GM12878 (cell line): ENCODE results near the gene ZNF768. TPM values are rescaled to one million over a fixed set of nuclear protein-coding genes. Genes with fewer than 3 reads are reported as not detected.

Experiments
- ATAC-seq: fragments of 200-7000 bp; cut with Tn5 transposase; 3 replicates; pipeline ENCODE4 v1.9.1; 2020; ENCODE audit warnings: mild to moderate bottlenecking, moderate library complexity
- BruUV-seq: library from RNA; stranded (reverse); fragments of 400-500 nt; replicated peaks from 2 replicates; lab custom pipeline; 2021; lab: Mats Ljungman, UMichigan
- CTCF ChIA-PET: fragments of 300-600 bp; sonication (Branson Sonifier 250); formaldehyde crosslinking; extraction: SDS; loops from one replicate; lab custom pipeline; 2021; ENCODE audit warnings: inconsistent platforms; lab: Yijun Ruan, JAX
- POLR2A ChIA-PET: fragments of 350-600 bp; formaldehyde crosslinking; extraction: SDS; loops from one replicate; lab custom pipeline; 2021; ENCODE audit warnings: inconsistent platforms; lab: Charles Lee
- RAD21 ChIA-PET: fragments of 300-600 bp; sonication (Branson Sonifier 250); formaldehyde crosslinking; loops from one replicate; lab custom pipeline; 2023; ENCODE audit warnings: antibody characterized with exemption; ENCODE audit not compliant: unreplicated experiment; lab: Charles Lee
- SMC1A ChIA-PET: fragments of 300-600 bp; sonication (Branson Sonifier 250); formaldehyde crosslinking; loops from one replicate; lab custom pipeline; 2023; ENCODE audit not compliant: unreplicated experiment, uncharacterized antibody; lab: Charles Lee
- DNase-seq: peaks from one replicate; pipeline ENCODE4 v3.0.0-alpha.2; 2011; ENCODE audit warnings: low read depth, low spot score
- FAIRE-seq: peaks from 3 replicates; lab custom pipeline; 2011; peaks lifted over from hg19 to GRCh38; lab: Jason Lieb, UNC
- H2AFZ ChIP-seq: 2 replicates; pipeline ENCODE4 v1.6.0; 2011; ENCODE audit warnings: low read depth, low read length, control low read depth; ENCODE audit not compliant: control insufficient read depth
- H3K27ac ChIP-seq: 2 replicates; pipeline ENCODE4 v1.5.1; 2011; ENCODE audit warnings: control low read depth; ENCODE audit not compliant: control insufficient read depth, insufficient read depth
- H3K27me3 ChIP-seq, 2 experiments: replicated peaks in 1 of 2; 2 replicates each; pipeline versions ENCODE4 v1.6.0 to v1.6.1; 2011; ENCODE audit warnings: low read length in 1 of 2; ENCODE audit not compliant: control insufficient read depth in 2 of 2, insufficient read depth in 2 of 2
- H3K36me3 ChIP-seq, 2 experiments: 2 replicates each; pipeline ENCODE4 v1.5.1; 2011; ENCODE audit warnings: low read length in 1 of 2; ENCODE audit not compliant: control insufficient read depth in 2 of 2, insufficient read depth in 2 of 2
- H3K4me1 ChIP-seq: 2 replicates; pipeline ENCODE4 v1.6.1; 2011; ENCODE audit warnings: mild to moderate bottlenecking, low read length, moderate library complexity, mixed read lengths; ENCODE audit not compliant: control insufficient read depth, insufficient read depth
- H3K4me2 ChIP-seq: 2 replicates; pipeline ENCODE4 v1.6.0; 2011; ENCODE audit warnings: control low read depth; ENCODE audit not compliant: control insufficient read depth, insufficient read depth
- H3K4me3 ChIP-seq: fragments of 200-600 bp; sonication (generic); 2 replicates; pipeline ENCODE4 v1.5.1; 2016
- H3K79me2 ChIP-seq: 2 replicates; pipeline ENCODE4 v1.6.0; 2011; ENCODE audit warnings: low read length; ENCODE audit not compliant: control insufficient read depth, insufficient read depth
- H3K9ac ChIP-seq: 2 replicates; pipeline ENCODE4 v1.8.0; 2011; ENCODE audit warnings: low read length, control low read depth, mixed read lengths; ENCODE audit not compliant: control insufficient read depth, insufficient read depth
- H3K9me3 ChIP-seq: replicated peaks from 3 replicates; pipeline ENCODE4 v1.5.1; 2011; ENCODE audit warnings: mild to moderate bottlenecking, low read length; ENCODE audit not compliant: control insufficient read depth, insufficient read depth
- H4K20me1 ChIP-seq: 2 replicates; pipeline ENCODE4 v1.6.0; 2011; ENCODE audit not compliant: control insufficient read depth, insufficient read depth
- ASH2L ChIP-seq: fragments of 300-600, 200-600 bp; sonication (generic); IDR thresholded peaks from 2 replicates; pipeline ENCODE4 v1.6.1; 2017; ENCODE audit warnings: low read depth, mild to moderate bottlenecking, borderline replicate concordance
- BHLHE40 ChIP-seq, 2 experiments: fragments of 450-650 bp in 1 of 2; IDR thresholded peaks; 2 replicates each; pipeline ENCODE4 v1.6.1; 2011 to 2017; ENCODE audit warnings: low read depth in 2 of 2, borderline replicate concordance in 1 of 2, improper control_type of control experiment in 1 of 2, low read length in 1 of 2, mild to moderate bottlenecking in 1 of 2
- CHD1 ChIP-seq: IDR thresholded peaks from 2 replicates; pipeline ENCODE4 v1.6.1; 2012; ENCODE audit warnings: low read depth, low read length, improper control_type of control experiment
- CHD2 ChIP-seq: IDR thresholded peaks from 2 replicates; pipeline ENCODE4 v1.6.1; 2011; ENCODE audit warnings: low read depth, low read length, improper control_type of control experiment, borderline replicate concordance
- E4F1 ChIP-seq: fragments of 450-650 bp; IDR thresholded peaks from 2 replicates; pipeline ENCODE4 v1.6.1; 2018; ENCODE audit warnings: borderline replicate concordance, mild to moderate bottlenecking; ENCODE audit not compliant: partially characterized antibody
- EGR1 ChIP-seq, 2 experiments: IDR thresholded peaks; 1 replicate in 1 of 2; 2 replicates in 1 of 2; pipeline ENCODE4 v1.6.1; 2011 to 2012; ENCODE audit warnings: low read depth in 2 of 2, low read length in 2 of 2, borderline replicate concordance in 1 of 2, mild to moderate bottlenecking in 1 of 2, moderate library complexity in 1 of 2
- EP300 ChIP-seq, 2 experiments: fragments of 150-350 bp in 1 of 2; IDR thresholded peaks; 2 replicates each; pipeline ENCODE4 v1.6.1; 2011 to 2012; ENCODE audit warnings: low read depth in 2 of 2, low read length in 2 of 2, borderline replicate concordance in 1 of 2, improper control_type of control experiment in 1 of 2, inconsistent platforms in 1 of 2; ENCODE audit not compliant: control insufficient read depth in 1 of 2
- NR2C1 ChIP-seq: fragments of 450-650 bp; IDR thresholded peaks from 2 replicates; pipeline ENCODE4 v1.6.1; 2017; ENCODE audit warnings: antibody characterized with exemption, mild to moderate bottlenecking, moderate library complexity
- NR2C2 ChIP-seq: IDR thresholded peaks from 2 replicates; pipeline ENCODE4 v1.6.1; 2011; ENCODE audit warnings: borderline replicate concordance, low read depth; ENCODE audit not compliant: control insufficient read depth, insufficient read length
- PAX5 ChIP-seq: IDR thresholded peaks from 2 replicates; pipeline ENCODE4 v1.6.1; 2011; ENCODE audit warnings: low read depth, low read length, borderline replicate concordance
- POLR2A ChIP-seq: IDR thresholded peaks from 2 replicates; pipeline ENCODE4 v1.6.1; 2011; ENCODE audit warnings: low read depth, mild to moderate bottlenecking, low read length
- RCOR1 ChIP-seq: conservative IDR thresholded peaks from 2 replicates; pipeline ENCODE4 v1.6.1; 2012; ENCODE audit warnings: low read depth, low read length, improper control_type of control experiment
- SREBF2 ChIP-seq: IDR thresholded peaks from 2 replicates; pipeline ENCODE4 v1.6.1; 2012; ENCODE audit warnings: mild to moderate bottlenecking, low read length
- STAT3 ChIP-seq: IDR thresholded peaks from 2 replicates; pipeline ENCODE4 v1.6.1; 2011; ENCODE audit warnings: low read depth, low read length, improper control_type of control experiment
- ZNF207 ChIP-seq: fragments of 450-650 bp; IDR thresholded peaks from 2 replicates; pipeline ENCODE4 v1.6.1; 2014; ENCODE audit warnings: antibody characterized with exemption, mild to moderate bottlenecking, borderline replicate concordance
- WGBS: methylation state at CpG from one replicate; pipeline ENCODE4 v1.1.6; 2016; ENCODE audit warnings: low lambda C conversion rate; ENCODE audit not compliant: insufficient replicate concordance, insufficient coverage; ENCODE audit errors: missing lambda C conversion rate; 5-methylcytosine and 5-hydroxymethylcytosine counted together
- in situ Hi-C: fragments of 300-500 bp; cut with MboI; formaldehyde crosslinking; loops from 9 replicates; pipeline ENCODE4 v1.14.3; 2018; ENCODE audit warnings: mixed read lengths
- intact Hi-C: fragments of 100-400 bp; cut with micrococcal nuclease; formaldehyde crosslinking; loops from one replicate; pipeline ENCODE4 v1.14.2; 2022; ENCODE audit not compliant: unreplicated experiment
- polyA plus RNA-seq, 11 experiments: library from polyadenylated mRNA; depleted of rRNA in 4 of 11; unstranded in 6 of 11; stranded (reverse) in 5 of 11; fragments of >200 nt; fragmentation: Nextera tagmentation in 4 of 11; fragmentation: Illumina TruSeq in 1 of 11; extraction: Ambion mirVana in 4 of 11; extraction: Trizol in 1 of 11; gene quantifications; 1 replicate in 1 of 11; 2 replicates in 10 of 11; pipeline versions ENCODE4 v1.2.1 to v1.2.3, GENCODE V29; 2011 to 2016; ENCODE audit warnings: inconsistent platforms in 2 of 11, missing spikeins in 2 of 11, low read depth in 1 of 11
- total RNA-seq, 4 experiments: library from RNA; depleted of rRNA in 3 of 4; stranded (reverse); fragments of >200 nt in 3 of 4; fragmentation: Illumina TruSeq in 1 of 4; extraction: Trizol in 1 of 4; gene quantifications; 2 replicates each; pipeline versions ENCODE4 v1.2.1 to v1.2.3, GENCODE V29; 2013 to 2021
- TF ChIP-seq, protein P1 (sequence below), 3 experiments: IDR thresholded peaks in 2 of 3; conservative IDR thresholded peaks in 1 of 3; 2 replicates each; pipeline ENCODE4 v1.5.1; 2011; ENCODE audit warnings: low read depth in 3 of 3, low read length in 3 of 3, mild to moderate bottlenecking in 3 of 3, control low read depth in 2 of 3, moderate library complexity in 2 of 3, inconsistent platforms in 1 of 3, mixed read lengths in 1 of 3; ENCODE audit not compliant: control insufficient read depth in 2 of 3, insufficient read depth in 1 of 3; ENCODE audit errors: extremely low read depth in 1 of 3

The ZNF768 gene
- total and polyA plus RNA-seq, 10 of the 15 experiments (the other 5 are each of a cell fraction or from before 2014, with no cell fraction given): 0.05 to 23.1 (median 9.1) TPM

GRCh38 chr16:30526823-30527634 lies 663 bp upstream of the ZNF768 start:
- peaks cover 2 to 6% of the 10 kb centered on the region in 2 experiments; a peak in 2 of 4 replicates for H3K36me3 ChIP-seq
- H4K20me1 ChIP-seq: no peaks in the 10 kb centered on the region
- FAIRE-seq: peak; percentile 97
- POLR2A ChIA-PET: interaction anchor here (0.6 to 5.6 kb wide), 14 partner anchors 8 to 200 kb away, joined by 3 to 36 read pairs (median 4); partner anchors contain the start of genes DCTPP1 and ZNF688
- CTCF ChIA-PET: interaction anchor here (0.7 to 2.6 kb wide), 9 partner anchors 8 to 167 kb away, joined by 3 to 24 read pairs (median 4); partner anchors contain the start of genes DCTPP1 and ZNF764
- H2AFZ ChIP-seq: peak overlapping the region; percentile 89
- DNase-seq: peak; percentile 89
- ATAC-seq: peak; percentile 95
- in situ Hi-C loops (no loop called here), intact Hi-C loops (loop anchor here (1.0 to 2.0 kb wide), 2 partner anchors 55 to 96 kb away; partner anchors contain the start of genes DCTPP1 and ITGAL)
- H3K79me2 ChIP-seq: no peaks in the 10 kb centered on the region
- no peaks in the 10 kb centered on the region for H3K27me3 ChIP-seq
- RAD21 ChIA-PET: interaction anchor here (0.6 to 1.4 kb wide), 14 partner anchors 8 to 108 kb away, joined by 3 to 17 read pairs (median 4); partner anchors contain the start of genes DCTPP1, ITGAL, SEPHS2 and ZNF764
- peak overlapping the region; percentile 93 for H3K27ac ChIP-seq
- no TSS peak for BruUV-seq
- H3K4me1 ChIP-seq: peaks cover 15% of the 10 kb centered on the region
- H3K4me2 ChIP-seq: peak overlapping the region; percentile 98
- SMC1A ChIA-PET: interaction anchor here (0.9 to 2.0 kb wide), 4 partner anchors 30 to 97 kb away, joined by 4 to 10 read pairs (median 5); partner anchors contain the start of genes DCTPP1 and ITGAL
- WGBS: under 1% methylated on average over 55 of the region's 79 CpGs
- H3K4me3 ChIP-seq: peak overlapping the region; percentile 91
- H3K9ac ChIP-seq: peak overlapping the region; percentile 80
- H3K9me3 ChIP-seq: no peaks in the 10 kb centered on the region
- TF ChIP-seq E4F1 (no peak), CHD1 (peak; percentile 58; the same call in 1 of the 2 replicates), NR2C1 (peak; percentile 64), NR2C2 (no peak), RCOR1 (0 out of 2 replicates have a peak, but pooled peaks have one; percentile 64), STAT3 (no peak), POLR2A (peak; percentile 42; the same call in 1 of the 2 replicates), EGR1 (IDR thresholded peaks at IDR 0.05; ENCODE audit: borderline replicate concordance in 1 of 2, low read depth in 2 of 2, low read length in 2 of 2) (peak in 1 of 2 experiments; percentile 99; a peak in 2 of 3 replicates), CHD2 (peak; percentile 65), EP300 (IDR thresholded peaks at IDR 0.05; ENCODE audit: borderline replicate concordance in 1 of 2, control insufficient read depth in 1 of 2, low read depth in 2 of 2, low read length in 2 of 2) (no peak), PAX5 (no peak; the same call in 1 of the 2 replicates), ZNF207 (peak; percentile 92), SREBF2 (no peak), BHLHE40 (IDR thresholded peaks at IDR 0.05; ENCODE audit: borderline replicate concordance in 1 of 2, low read depth in 2 of 2, low read length in 1 of 2) (peak; percentile 86 to 93), ASH2L (no peak)
- TF ChIP-seq, protein P1, sequence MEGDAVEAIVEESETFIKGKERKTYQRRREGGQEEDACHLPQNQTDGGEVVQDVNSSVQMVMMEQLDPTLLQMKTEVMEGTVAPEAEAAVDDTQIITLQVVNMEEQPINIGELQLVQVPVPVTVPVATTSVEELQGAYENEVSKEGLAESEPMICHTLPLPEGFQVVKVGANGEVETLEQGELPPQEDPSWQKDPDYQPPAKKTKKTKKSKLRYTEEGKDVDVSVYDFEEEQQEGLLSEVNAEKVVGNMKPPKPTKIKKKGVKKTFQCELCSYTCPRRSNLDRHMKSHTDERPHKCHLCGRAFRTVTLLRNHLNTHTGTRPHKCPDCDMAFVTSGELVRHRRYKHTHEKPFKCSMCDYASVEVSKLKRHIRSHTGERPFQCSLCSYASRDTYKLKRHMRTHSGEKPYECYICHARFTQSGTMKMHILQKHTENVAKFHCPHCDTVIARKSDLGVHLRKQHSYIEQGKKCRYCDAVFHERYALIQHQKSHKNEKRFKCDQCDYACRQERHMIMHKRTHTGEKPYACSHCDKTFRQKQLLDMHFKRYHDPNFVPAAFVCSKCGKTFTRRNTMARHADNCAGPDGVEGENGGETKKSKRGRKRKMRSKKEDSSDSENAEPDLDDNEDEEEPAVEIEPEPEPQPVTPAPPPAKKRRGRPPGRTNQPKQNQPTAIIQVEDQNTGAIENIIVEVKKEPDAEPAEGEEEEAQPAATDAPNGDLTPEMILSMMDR (IDR thresholded peaks at IDR 0.05 in 2 of 3, conservative IDR thresholded peaks at IDR 0.05 in 1 of 3; ENCODE audit: control insufficient read depth in 2 of 3, extremely low read depth in 1 of 3, insufficient read depth in 1 of 3, low read depth in 3 of 3, low read length in 3 of 3): peak; percentile 19 to 42 (median 25); a peak in 4 of 6 replicates
